Uterus (tissue), 2 donors: ENCODE results near the gene FJX1.

Experiments used
- POLR2A ChIP-seq, 2 donors: fragments of 450-650 bp; IDR thresholded peaks; one replicate each; pipeline ENCODE4 v1.6.1; 2016; ENCODE audit warnings: antibody characterized with exemption in 2 of 2, mild to moderate bottlenecking in 1 of 2, moderate library complexity in 1 of 2
- TF ChIP-seq, protein P1 (sequence below), 4 experiments: fragments of 200-600 bp in 2 of 4; fragments of 450-650 bp in 2 of 4; sonication (generic) in 2 of 4; IDR thresholded peaks; one replicate each; pipeline ENCODE4 v1.5.1; 2016 to 2019; ENCODE audit warnings: antibody characterized with exemption in 4 of 4, mild to moderate bottlenecking in 2 of 4, moderate library complexity in 1 of 4

DNA sequence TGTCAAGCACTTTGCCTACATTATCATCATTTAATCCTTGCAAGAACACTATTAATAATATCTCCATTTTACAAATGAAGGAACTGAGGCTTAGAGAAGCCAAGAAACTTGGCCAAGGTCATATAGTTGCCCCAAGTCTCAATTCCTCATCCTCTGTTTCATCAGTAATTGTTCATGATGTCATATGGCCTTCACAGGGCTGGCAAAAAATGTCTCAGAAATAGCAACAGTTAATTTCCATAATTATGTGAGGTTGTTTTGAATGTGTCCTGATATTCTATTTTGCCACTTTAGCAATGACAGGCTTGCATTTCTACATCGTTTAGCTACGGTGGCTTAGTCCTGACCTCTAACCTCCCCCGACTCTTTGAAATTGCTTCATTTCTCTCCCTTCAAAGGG is 23.7 kb downstream of the FJX1 start:
- no peak for TF ChIP-seq POLR2A (IDR thresholded peaks at IDR 0.05)
- TF ChIP-seq, protein P1, sequence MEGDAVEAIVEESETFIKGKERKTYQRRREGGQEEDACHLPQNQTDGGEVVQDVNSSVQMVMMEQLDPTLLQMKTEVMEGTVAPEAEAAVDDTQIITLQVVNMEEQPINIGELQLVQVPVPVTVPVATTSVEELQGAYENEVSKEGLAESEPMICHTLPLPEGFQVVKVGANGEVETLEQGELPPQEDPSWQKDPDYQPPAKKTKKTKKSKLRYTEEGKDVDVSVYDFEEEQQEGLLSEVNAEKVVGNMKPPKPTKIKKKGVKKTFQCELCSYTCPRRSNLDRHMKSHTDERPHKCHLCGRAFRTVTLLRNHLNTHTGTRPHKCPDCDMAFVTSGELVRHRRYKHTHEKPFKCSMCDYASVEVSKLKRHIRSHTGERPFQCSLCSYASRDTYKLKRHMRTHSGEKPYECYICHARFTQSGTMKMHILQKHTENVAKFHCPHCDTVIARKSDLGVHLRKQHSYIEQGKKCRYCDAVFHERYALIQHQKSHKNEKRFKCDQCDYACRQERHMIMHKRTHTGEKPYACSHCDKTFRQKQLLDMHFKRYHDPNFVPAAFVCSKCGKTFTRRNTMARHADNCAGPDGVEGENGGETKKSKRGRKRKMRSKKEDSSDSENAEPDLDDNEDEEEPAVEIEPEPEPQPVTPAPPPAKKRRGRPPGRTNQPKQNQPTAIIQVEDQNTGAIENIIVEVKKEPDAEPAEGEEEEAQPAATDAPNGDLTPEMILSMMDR (IDR thresholded peaks at IDR 0.05): no peak
